Panc1 (cell line): ENCODE measurements around the gene HEATR9. TPM values are rescaled to one million over a fixed set of nuclear protein-coding genes. Genes with fewer than 3 reads are reported as not detected.

Experiments used
- ATAC-seq: fragments of 200-7000 bp; cut with Tn5 transposase; 2 replicates; pipeline ENCODE4 v1.9.1; 2020; ENCODE audit warnings: mild to moderate bottlenecking, moderate library complexity
- BruUV-seq: library from RNA; stranded (reverse); fragments of 400-500 nt; replicated peaks from 2 replicates; lab custom pipeline; 2021; lab: Mats Ljungman, UMichigan
- CTCF ChIA-PET: fragments of 300-600 bp; sonication (Branson Sonifier 250); formaldehyde crosslinking; loops from one replicate; lab custom pipeline; 2022; ENCODE audit warnings: antibody characterized with exemption; lab: Charles Lee
- POLR2A ChIA-PET: fragments of 300-600 bp; sonication (Branson Sonifier 250); formaldehyde crosslinking; loops from one replicate; lab custom pipeline; 2022; ENCODE audit warnings: antibody characterized with exemption; lab: Charles Lee
- DNase-seq: peaks from one replicate; pipeline ENCODE4 v3.0.0-alpha.2; 2010; ENCODE audit warnings: low read depth, low spot score
- H3K27ac ChIP-seq: 2 replicates; pipeline ENCODE4 v1.5.1; 2011; ENCODE audit warnings: mild to moderate bottlenecking, low read length, inconsistent platforms
- H3K27me3 ChIP-seq: fragments of 200-500 bp; sonication (Bioruptor generic); 2 replicates; pipeline ENCODE4 v1.6.0; 2014; ENCODE audit warnings: low read length, inconsistent platforms; ENCODE audit not compliant: control insufficient read depth, insufficient read depth
- H3K36me3 ChIP-seq: fragments of 200-500 bp; sonication (Bioruptor generic); 2 replicates; pipeline ENCODE4 v1.5.1; 2014; ENCODE audit warnings: inconsistent platforms, mild to moderate bottlenecking, low read length, moderate library complexity; ENCODE audit not compliant: control insufficient read depth, insufficient read depth
- H3K4me1 ChIP-seq: 2 replicates; pipeline ENCODE4 v1.5.1; 2011; ENCODE audit warnings: inconsistent platforms, mild to moderate bottlenecking, low read length, moderate library complexity; ENCODE audit not compliant: control insufficient read depth, insufficient read depth
- H3K4me3 ChIP-seq, 2 experiments: 2 replicates each; pipeline ENCODE4 v1.5.1; 2011 to 2012; ENCODE audit warnings: low read depth in 2 of 2, low read length in 2 of 2, mild to moderate bottlenecking in 2 of 2, inconsistent platforms in 1 of 2, moderate library complexity in 1 of 2
- H3K9me3 ChIP-seq: fragments of 200-500 bp; sonication (Bioruptor generic); 2 replicates; pipeline ENCODE4 v1.5.1; 2014; ENCODE audit warnings: low read depth, mild to moderate bottlenecking, inconsistent platforms, low read length, moderate library complexity; ENCODE audit not compliant: control insufficient read depth, insufficient read depth
- POLR2AphosphoS5 ChIP-seq: IDR thresholded peaks from 2 replicates; pipeline ENCODE4 v1.6.1; 2012; ENCODE audit warnings: mild to moderate bottlenecking, low read depth, low read length, moderate library complexity
- SIN3A ChIP-seq: IDR thresholded peaks from 2 replicates; pipeline ENCODE4 v1.6.1; 2012; ENCODE audit warnings: low read depth, mild to moderate bottlenecking, low read length, moderate library complexity, borderline replicate concordance; ENCODE audit not compliant: insufficient read depth
- TCF7L2 ChIP-seq: IDR thresholded peaks from 2 replicates; pipeline ENCODE4 v1.6.1; 2011; ENCODE audit warnings: mild to moderate bottlenecking, low read depth, low read length, inconsistent platforms
- in situ Hi-C: cut with HindIII; loops from 2 replicates; pipeline ENCODE4 v1.10.0; 2016; ENCODE audit warnings: low sequenced_read_pairs, low pct_unique_long_range_greater_than_20kb
- intact Hi-C: fragments of 100-400 bp; cut with micrococcal nuclease; formaldehyde crosslinking; loops from one replicate; pipeline ENCODE4 v1.10.0; 2022; ENCODE audit not compliant: unreplicated experiment
- total RNA-seq: library from RNA; stranded (reverse); gene quantifications from one replicate; pipeline ENCODE4 v1.2.1, GENCODE V29; 2021; ENCODE audit not compliant: unreplicated experiment
- TF ChIP-seq, protein P1 (sequence below): fragments of 450-650 bp; IDR thresholded peaks from 2 replicates; pipeline ENCODE4 v1.5.1; 2017; ENCODE audit warnings: mild to moderate bottlenecking
- TF ChIP-seq, protein P2 (sequence below), 2 experiments: IDR thresholded peaks; 2 replicates each; pipeline ENCODE4 v1.6.1; 2011 to 2012; ENCODE audit warnings: low read depth in 2 of 2, control low read depth in 1 of 2, low read length in 1 of 2, mild to moderate bottlenecking in 1 of 2, moderate library complexity in 1 of 2; ENCODE audit not compliant: insufficient read depth in 1 of 2

HEATR9 gene
- total RNA-seq, 1 experiment from 2014 or later: not detected

DNA sequence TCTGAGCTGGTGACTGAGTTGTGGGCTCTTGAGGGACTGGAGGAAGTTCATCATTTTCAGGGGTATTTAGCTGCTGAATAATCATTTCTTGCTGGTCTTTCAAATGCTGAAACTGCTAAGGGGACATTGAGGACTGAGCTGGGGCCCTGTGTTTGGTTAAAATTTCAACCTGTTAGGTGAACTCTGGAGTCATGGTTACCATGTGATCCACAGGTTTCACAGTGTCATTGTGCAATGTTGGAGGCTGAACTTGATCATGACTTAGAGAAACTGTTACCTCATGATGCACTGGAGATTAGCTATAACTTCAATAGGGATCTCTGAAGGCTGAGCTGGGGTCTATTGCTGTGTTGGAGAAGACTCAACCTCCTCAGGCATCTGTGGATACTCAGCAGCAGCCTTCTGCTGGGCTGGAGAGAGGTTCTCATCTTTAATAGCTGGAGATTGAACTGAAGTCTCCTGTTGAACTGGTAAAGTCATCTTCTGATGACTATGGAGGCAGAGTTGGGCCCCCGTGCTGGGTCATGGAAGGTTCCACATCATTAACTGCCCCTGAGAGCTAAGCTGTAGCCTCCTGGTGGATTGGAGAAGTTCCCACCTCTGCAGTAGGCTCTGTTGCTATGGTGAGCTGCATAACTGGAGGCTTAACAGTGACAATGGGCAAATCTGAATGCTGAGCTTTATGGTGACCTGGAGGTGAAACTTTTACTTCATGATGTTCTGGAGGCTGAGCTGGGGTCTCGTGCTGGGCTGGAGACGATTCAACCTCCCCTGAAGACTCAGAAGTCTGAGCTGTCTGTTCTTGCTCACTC lies 46.7 kb upstream of the HEATR9 start:
- Histone ChIP-seq H3K27ac (no peak overlapping the region), H3K4me3 (no peak overlapping the region), H3K9me3 (no peaks in the 10 kb centered on the region), H3K36me3 (no peaks in the 10 kb centered on the region), H3K27me3 (no peaks in the 10 kb centered on the region), H3K4me1 (no peaks in the 10 kb centered on the region)
- no TSS peak for BruUV-seq
- ChIA-PET POLR2A (no interaction called here), CTCF (no interaction called here)
- in situ Hi-C loops (no loop called here), intact Hi-C loops (no loop called here)
- DNase-seq (no peak), ATAC-seq (no peak)
- TF ChIP-seq TCF7L2: no peak
- TF ChIP-seq POLR2AphosphoS5: no peak
- TF ChIP-seq SIN3A: no peak
- TF ChIP-seq, protein P1, sequence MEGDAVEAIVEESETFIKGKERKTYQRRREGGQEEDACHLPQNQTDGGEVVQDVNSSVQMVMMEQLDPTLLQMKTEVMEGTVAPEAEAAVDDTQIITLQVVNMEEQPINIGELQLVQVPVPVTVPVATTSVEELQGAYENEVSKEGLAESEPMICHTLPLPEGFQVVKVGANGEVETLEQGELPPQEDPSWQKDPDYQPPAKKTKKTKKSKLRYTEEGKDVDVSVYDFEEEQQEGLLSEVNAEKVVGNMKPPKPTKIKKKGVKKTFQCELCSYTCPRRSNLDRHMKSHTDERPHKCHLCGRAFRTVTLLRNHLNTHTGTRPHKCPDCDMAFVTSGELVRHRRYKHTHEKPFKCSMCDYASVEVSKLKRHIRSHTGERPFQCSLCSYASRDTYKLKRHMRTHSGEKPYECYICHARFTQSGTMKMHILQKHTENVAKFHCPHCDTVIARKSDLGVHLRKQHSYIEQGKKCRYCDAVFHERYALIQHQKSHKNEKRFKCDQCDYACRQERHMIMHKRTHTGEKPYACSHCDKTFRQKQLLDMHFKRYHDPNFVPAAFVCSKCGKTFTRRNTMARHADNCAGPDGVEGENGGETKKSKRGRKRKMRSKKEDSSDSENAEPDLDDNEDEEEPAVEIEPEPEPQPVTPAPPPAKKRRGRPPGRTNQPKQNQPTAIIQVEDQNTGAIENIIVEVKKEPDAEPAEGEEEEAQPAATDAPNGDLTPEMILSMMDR: no peak
- TF ChIP-seq, protein P2, sequence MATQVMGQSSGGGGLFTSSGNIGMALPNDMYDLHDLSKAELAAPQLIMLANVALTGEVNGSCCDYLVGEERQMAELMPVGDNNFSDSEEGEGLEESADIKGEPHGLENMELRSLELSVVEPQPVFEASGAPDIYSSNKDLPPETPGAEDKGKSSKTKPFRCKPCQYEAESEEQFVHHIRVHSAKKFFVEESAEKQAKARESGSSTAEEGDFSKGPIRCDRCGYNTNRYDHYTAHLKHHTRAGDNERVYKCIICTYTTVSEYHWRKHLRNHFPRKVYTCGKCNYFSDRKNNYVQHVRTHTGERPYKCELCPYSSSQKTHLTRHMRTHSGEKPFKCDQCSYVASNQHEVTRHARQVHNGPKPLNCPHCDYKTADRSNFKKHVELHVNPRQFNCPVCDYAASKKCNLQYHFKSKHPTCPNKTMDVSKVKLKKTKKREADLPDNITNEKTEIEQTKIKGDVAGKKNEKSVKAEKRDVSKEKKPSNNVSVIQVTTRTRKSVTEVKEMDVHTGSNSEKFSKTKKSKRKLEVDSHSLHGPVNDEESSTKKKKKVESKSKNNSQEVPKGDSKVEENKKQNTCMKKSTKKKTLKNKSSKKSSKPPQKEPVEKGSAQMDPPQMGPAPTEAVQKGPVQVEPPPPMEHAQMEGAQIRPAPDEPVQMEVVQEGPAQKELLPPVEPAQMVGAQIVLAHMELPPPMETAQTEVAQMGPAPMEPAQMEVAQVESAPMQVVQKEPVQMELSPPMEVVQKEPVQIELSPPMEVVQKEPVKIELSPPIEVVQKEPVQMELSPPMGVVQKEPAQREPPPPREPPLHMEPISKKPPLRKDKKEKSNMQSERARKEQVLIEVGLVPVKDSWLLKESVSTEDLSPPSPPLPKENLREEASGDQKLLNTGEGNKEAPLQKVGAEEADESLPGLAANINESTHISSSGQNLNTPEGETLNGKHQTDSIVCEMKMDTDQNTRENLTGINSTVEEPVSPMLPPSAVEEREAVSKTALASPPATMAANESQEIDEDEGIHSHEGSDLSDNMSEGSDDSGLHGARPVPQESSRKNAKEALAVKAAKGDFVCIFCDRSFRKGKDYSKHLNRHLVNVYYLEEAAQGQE (IDR thresholded peaks at IDR 0.05; ENCODE audit: insufficient read depth in 1 of 2, low read depth in 2 of 2, low read length in 1 of 2): no peak

DNA sequence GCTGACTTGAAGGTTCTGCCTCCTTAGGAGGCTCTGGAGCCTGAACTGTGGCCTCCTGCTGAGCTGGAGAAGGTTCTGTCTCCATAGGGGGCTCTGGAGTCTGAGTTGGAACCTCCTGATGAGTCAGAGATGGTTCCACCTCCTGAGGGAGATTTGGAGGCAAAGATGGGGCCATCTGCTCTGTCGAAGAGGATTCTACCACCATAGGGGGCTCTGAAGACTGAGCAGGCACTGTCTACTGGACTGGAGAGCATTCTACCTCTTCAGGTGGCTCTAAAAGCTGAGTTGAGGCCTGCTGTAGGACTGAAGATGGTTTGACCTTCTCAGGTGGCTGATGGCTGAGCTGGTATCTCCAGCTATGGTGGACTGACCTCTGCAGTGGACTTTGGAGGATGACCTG lies 45.7 kb upstream of the HEATR9 start:
- BruUV-seq: no TSS peak
- Histone ChIP-seq H3K4me1 (no peaks in the 10 kb centered on the region), H3K36me3 (no peaks in the 10 kb centered on the region), H3K9me3 (no peaks in the 10 kb centered on the region), H3K4me3 (no peak overlapping the region), H3K27me3 (no peaks in the 10 kb centered on the region), H3K27ac (no peak overlapping the region)
- in situ Hi-C loops: no loop called here
- ChIA-PET POLR2A (no interaction called here), CTCF (interaction anchor here (0.6 kb wide), 1 partner anchor 269 kb away, joined by 6 read pairs; no protein-coding TSS in a partner anchor)
- no peak for DNase-seq
- no peak for TF ChIP-seq SIN3A
- TF ChIP-seq TCF7L2: no peak
- TF ChIP-seq, protein P1: no peak
- TF ChIP-seq, protein P2 (IDR thresholded peaks at IDR 0.05; ENCODE audit: insufficient read depth in 1 of 2, low read depth in 2 of 2, low read length in 1 of 2): no peak
- no peak for TF ChIP-seq POLR2AphosphoS5
- ATAC-seq: no peak
- intact Hi-C loops: no loop called here
